Ovary (tissue), 9 donors: Measurements from ENCODE around the gene PLEKHN1. TPM values are rescaled to one million over a fixed set of nuclear protein-coding genes. Genes with fewer than 3 reads are reported as not detected.

ENCODE experiments used
- DNase-seq, 5 donors: peaks; one replicate each; pipeline ENCODE4 v3.0.0-alpha.2; 2019 to 2020
- H3K27ac ChIP-seq, 2 donors: fragments of 200-600 bp; one replicate each; pipeline versions ENCODE4 v1.5.1 to v1.8.0; 2019 to 2022
- H3K27me3 ChIP-seq: fragments of 200-600 bp; one replicate; pipeline ENCODE4 v1.8.0; 2022
- H3K36me3 ChIP-seq: fragments of 200-600 bp; sonication (generic); one replicate; pipeline ENCODE4 v1.5.1; 2019
- H3K4me1 ChIP-seq: one replicate; pipeline ENCODE4 v1.8.1; 2013; ENCODE audit warnings: mild to moderate bottlenecking, moderate library complexity; ENCODE audit not compliant: insufficient read depth
- H3K4me3 ChIP-seq: fragments of 200-600 bp; sonication (generic); one replicate; pipeline ENCODE4 v1.5.1; 2017
- H3K9me3 ChIP-seq, 2 donors: fragments of 200-600 bp in 1 of 2; sonication (generic) in 1 of 2; one replicate each; pipeline versions ENCODE4 v1.5.1 to v1.8.1; 2013 to 2019; ENCODE audit warnings: mild to moderate bottlenecking in 1 of 2, moderate library complexity in 1 of 2
- EP300 ChIP-seq: sonication (generic); formaldehyde crosslinking; IDR thresholded peaks from one replicate; pipeline ENCODE4 v1.6.1; 2017; ENCODE audit warnings: antibody characterized with exemption
- POLR2A ChIP-seq: fragments of 450-650 bp; IDR thresholded peaks from one replicate; pipeline ENCODE4 v1.6.1; 2017; ENCODE audit warnings: antibody characterized with exemption, mild to moderate bottlenecking, moderate library complexity
- WGBS, 3 donors: extraction: QIAGEN DNeasy Blood & Tissue Kit in 1 of 3; methylation state at CpG; one replicate each; pipeline versions ENCODE4 v1.1.5 to v1.1.7; 2013 to 2017; 5-methylcytosine and 5-hydroxymethylcytosine counted together
- intact Hi-C, 4 donors: fragments of 100-400 bp; cut with DNase I; formaldehyde crosslinking; loops; one replicate each; pipeline versions ENCODE4 v1.11.0 to v1.15.1; 2022 to 2023
- polyA plus RNA-seq, 2 donors: library from polyadenylated mRNA; stranded (reverse); fragments of 200-250 nt in 1 of 2; fragments of 350-450 nt in 1 of 2; fragmentation: Illumina TruSeq in 1 of 2; extraction: RNeasy Lipid Tissue Mini Kit (QIAGEN cat#74804) in 1 of 2; gene quantifications; one replicate each; pipeline ENCODE4 v1.2.3, GENCODE V29; 2013 to 2014
- total RNA-seq, 7 donors: library from RNA; depleted of rRNA in 2 of 7; stranded (reverse); fragments of >200 nt in 2 of 7; fragmentation: NEBNext Ultra II Directional in 3 of 7; extraction: Animal tissue kit (Norgen Biotek cat#: 25700) in 3 of 7; gene quantifications; one replicate each; pipeline versions ENCODE4 v1.1.0 to v1.2.4, GENCODE V29; 2016 to 2023
- TF ChIP-seq, protein P1 (sequence below), 3 donors: fragments of 450-650 bp in 2 of 3; fragments of 200-600 bp in 1 of 3; IDR thresholded peaks; one replicate each; pipeline versions ENCODE4 v1.5.1 to v1.8.0; 2016 to 2022; ENCODE audit warnings: antibody characterized with exemption in 3 of 3, mild to moderate bottlenecking in 1 of 3
- donor health status: DM: no; HTN: no; CAD: no; lungs with moderate emphysema.
- donor health status: DM: no; HTN: no; CAD: no.
- donor health status: Bipolar disorder and iron deficiency.
- donor health status: DM: yes; HTN: yes; CAD: no.
- donor health status: DM: no; HTN: no; CAD: no.
- donor health status: DM: yes; HTN: yes; CAD: no.

Gene PLEKHN1
- total and polyA plus RNA-seq, 9 donors, result 0.10 to 0.34 (median 0.16) TPM; not detected in 3

DNA sequence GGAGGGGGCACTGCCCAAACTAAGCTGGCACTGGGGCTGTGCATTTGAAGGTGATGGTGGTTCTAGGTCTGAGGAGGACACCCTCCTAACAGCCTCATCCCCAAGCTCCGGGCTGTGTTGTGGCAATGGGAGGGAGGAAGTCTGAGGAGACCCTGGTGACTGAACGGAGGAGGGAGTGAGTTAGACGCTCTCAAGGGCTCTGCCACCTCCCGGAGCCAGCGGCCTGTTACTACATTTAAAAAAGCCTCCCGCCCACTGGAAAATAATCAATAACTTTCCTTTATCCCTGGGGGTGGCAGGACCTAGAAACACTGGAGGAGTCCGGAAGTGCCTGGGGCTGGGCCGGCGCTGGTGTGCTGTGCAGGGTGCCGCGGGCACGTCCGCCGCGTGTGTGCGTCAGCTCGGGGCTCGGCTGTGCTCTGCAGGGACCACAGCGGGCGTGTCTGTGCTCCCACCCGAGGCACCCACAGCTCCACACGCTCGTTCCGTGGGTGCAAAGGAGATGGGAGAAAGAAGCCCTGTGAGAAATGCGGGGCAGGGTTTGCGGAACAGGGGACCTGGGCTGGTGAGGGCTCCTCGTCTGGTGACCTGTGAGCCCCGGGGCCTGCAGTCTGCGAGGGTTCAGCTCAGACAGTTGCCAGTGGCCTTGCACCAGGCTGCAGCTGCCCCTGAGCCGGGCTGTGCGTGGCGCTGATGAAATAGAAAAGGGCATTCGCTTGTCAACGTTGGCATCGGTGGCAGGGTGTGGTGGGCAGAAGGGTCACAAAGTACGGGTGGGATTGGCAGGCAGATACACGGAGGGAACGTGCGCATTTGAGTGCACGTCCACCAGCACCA is 37.2 kb upstream of the PLEKHN1 start:
- no peak overlapping the region for H3K27ac ChIP-seq
- no peaks in the 10 kb centered on the region for H3K9me3 ChIP-seq
- H3K27me3 ChIP-seq, result peaks cover 2% of the 10 kb centered on the region
- no peak overlapping the region for H3K4me3 ChIP-seq
- WGBS, 3 donors, result 56 to 81% (median 65%) methylated on average over 40 of the region's 40 CpGs
- no peaks in the 10 kb centered on the region for H3K4me1 ChIP-seq
- intact Hi-C loops, result no loop called here
- TF ChIP-seq, protein P1, sequence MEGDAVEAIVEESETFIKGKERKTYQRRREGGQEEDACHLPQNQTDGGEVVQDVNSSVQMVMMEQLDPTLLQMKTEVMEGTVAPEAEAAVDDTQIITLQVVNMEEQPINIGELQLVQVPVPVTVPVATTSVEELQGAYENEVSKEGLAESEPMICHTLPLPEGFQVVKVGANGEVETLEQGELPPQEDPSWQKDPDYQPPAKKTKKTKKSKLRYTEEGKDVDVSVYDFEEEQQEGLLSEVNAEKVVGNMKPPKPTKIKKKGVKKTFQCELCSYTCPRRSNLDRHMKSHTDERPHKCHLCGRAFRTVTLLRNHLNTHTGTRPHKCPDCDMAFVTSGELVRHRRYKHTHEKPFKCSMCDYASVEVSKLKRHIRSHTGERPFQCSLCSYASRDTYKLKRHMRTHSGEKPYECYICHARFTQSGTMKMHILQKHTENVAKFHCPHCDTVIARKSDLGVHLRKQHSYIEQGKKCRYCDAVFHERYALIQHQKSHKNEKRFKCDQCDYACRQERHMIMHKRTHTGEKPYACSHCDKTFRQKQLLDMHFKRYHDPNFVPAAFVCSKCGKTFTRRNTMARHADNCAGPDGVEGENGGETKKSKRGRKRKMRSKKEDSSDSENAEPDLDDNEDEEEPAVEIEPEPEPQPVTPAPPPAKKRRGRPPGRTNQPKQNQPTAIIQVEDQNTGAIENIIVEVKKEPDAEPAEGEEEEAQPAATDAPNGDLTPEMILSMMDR (IDR thresholded peaks at IDR 0.05), result no peak
- no peak for TF ChIP-seq POLR2A
- TF ChIP-seq EP300, result no peak
- no peak for DNase-seq
- H3K36me3 ChIP-seq, result no peaks in the 10 kb centered on the region

DNA sequence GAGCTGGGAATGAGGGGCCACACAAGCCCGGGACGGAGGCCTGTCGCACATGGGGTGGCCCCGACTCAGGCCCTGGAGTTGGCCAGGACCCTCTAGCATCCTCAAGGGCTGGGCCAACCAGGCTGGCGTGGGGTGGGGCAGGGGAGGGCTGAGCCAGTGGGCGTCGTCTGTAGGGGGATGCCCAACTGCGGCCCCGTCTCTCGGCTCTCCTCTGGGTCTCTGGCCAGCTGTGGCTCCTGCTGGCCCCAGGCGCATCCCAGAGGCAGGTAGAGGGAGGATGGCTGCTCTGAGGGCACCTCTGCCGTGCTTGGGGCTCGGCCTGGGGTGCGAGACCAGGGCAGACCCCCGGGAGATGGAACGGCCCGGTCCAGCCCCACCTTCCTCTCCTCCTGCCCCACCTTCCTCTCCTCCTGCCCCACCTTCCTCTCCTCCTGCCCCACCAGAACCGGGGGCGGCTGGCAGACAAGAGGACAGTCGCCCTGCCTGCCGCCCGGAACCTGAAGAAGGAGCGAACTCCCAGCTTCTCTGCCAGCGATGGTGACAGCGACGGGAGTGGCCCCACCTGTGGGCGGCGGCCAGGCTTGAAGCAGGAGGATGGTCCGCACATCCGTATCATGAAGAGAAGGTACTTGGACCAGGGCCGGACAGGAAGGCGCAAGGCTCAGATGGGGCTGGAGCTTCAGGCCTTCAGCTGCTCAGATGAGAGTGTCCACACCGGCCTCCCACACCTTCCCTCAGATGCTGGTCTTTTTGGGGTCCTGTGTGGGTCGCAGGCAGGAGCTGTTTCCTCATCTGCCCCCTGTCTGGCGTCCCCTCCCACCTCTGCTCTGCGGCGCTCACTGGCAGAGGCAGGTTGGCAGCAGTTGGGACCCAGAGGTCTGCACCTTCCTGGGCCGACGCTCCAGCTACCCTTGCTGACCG is 36.3 kb upstream of the PLEKHN1 start:
- no peak for DNase-seq
- Histone ChIP-seq H3K36me3 (no peaks in the 10 kb centered on the region), H3K4me1 (no peaks in the 10 kb centered on the region), H3K27ac (no peak overlapping the region), H3K4me3 (no peak overlapping the region), H3K9me3 (no peaks in the 10 kb centered on the region), H3K27me3 (no peaks in the 10 kb centered on the region)
- TF ChIP-seq POLR2A, result no peak
- TF ChIP-seq, protein P1 (IDR thresholded peaks at IDR 0.05), result no peak
- no peak for TF ChIP-seq EP300
- intact Hi-C loops, result no loop called here
- 72 to 86% (median 79%) methylated on average over 32 to 40 of the region's 40 CpGs for WGBS, 3 donors

GRCh38 chr1:930633-931138 is 35.6 kb upstream of the PLEKHN1 start:
- Histone ChIP-seq H3K4me1 (peaks cover 5% of the 10 kb centered on the region), H3K27ac (no peak overlapping the region), H3K27me3 (peaks cover 5% of the 10 kb centered on the region), H3K9me3 (no peaks in the 10 kb centered on the region), H3K36me3 (no peaks in the 10 kb centered on the region), H3K4me3 (no peak overlapping the region)
- 41 to 68% (median 55%) methylated on average over 17 to 18 of the region's 18 CpGs for WGBS, 3 donors
- intact Hi-C loops, result no loop called here
- TF ChIP-seq, protein P1 (IDR thresholded peaks at IDR 0.05), result no peak
- TF ChIP-seq POLR2A (no peak), EP300 (no peak)
- no peak for DNase-seq

GRCh38 chr1:931380-932172 is 34.7 kb upstream of the PLEKHN1 start:
- H3K4me3 ChIP-seq, result no peak overlapping the region
- no peaks in the 10 kb centered on the region for H3K9me3 ChIP-seq
- intact Hi-C loops, result no loop called here
- peaks cover 5% of the 10 kb centered on the region for H3K27me3 ChIP-seq
- no peak for DNase-seq
- 29 to 46% (median 34%) methylated on average over 15 of the region's 15 CpGs for WGBS, 3 donors
- H3K36me3 ChIP-seq, result no peaks in the 10 kb centered on the region
- peaks cover 7% of the 10 kb centered on the region for H3K4me1 ChIP-seq
- no peak overlapping the region for H3K27ac ChIP-seq
- no peak for TF ChIP-seq POLR2A
- TF ChIP-seq, protein P1 (IDR thresholded peaks at IDR 0.05), result no peak
- no peak for TF ChIP-seq EP300
